ENCODE data around the gene CNPY4.
"Not testable (repeated sequence)": the region's sequence is repeated elsewhere in the genome, so short reads cannot be mapped to it uniquely, and the experiment has no call there.

Gene CNPY4

GRCh38 chr7:100124301-100125230 is 5.1 kb downstream of the CNPY4 start:
- no peak for TF ChIP-seq CTCF (IDR thresholded peaks at IDR 0.05; ENCODE audit: borderline replicate concordance, control extremely low read depth, extremely low read depth, insufficient read depth, missing control alignments)
- in situ Hi-C loops (cut with MboI; ENCODE audit: low sequenced_read_pairs, unreplicated experiment) = no loop called here
- DNase-seq (ENCODE audit: low spot score) = no peak

GRCh38 chr7:100126239-100126930 is 7.0 kb downstream of the CNPY4 start:
- in situ Hi-C loops (cut with MboI; ENCODE audit: low sequenced_read_pairs, unreplicated experiment) = no loop called here
- no peak for TF ChIP-seq CTCF (IDR thresholded peaks at IDR 0.05; ENCODE audit: borderline replicate concordance, control extremely low read depth, extremely low read depth, insufficient read depth, missing control alignments)
- no peak for DNase-seq (ENCODE audit: low spot score)

- in situ Hi-C loops (cut with MboI; ENCODE audit: low sequenced_read_pairs, unreplicated experiment) = no loop called here
Observed at GRCh38 chr7:100126931-100127865, 7.8 kb downstream of the CNPY4 start, which contains the start of gene MBLAC1. TSS of gene MBLAC1 (plus strand) at chr7:100126967. CDS start at chr7:100127396, 429 bp downstream.

GRCh38 chr7:100127866-100128636 is 8.6 kb downstream of the CNPY4 start:
- in situ Hi-C loops (cut with MboI; ENCODE audit: low sequenced_read_pairs, unreplicated experiment) = no loop called here
- TF ChIP-seq CTCF (IDR thresholded peaks at IDR 0.05; ENCODE audit: borderline replicate concordance, control extremely low read depth, extremely low read depth, insufficient read depth, missing control alignments) = no peak
- no peak for DNase-seq (ENCODE audit: low spot score)

More at GRCh38 chr7:100126931-100127865, 7.8 kb downstream of the CNPY4 start, which contains the start of gene MBLAC1:
- no peak for TF ChIP-seq CTCF (IDR thresholded peaks at IDR 0.05; ENCODE audit: borderline replicate concordance, control extremely low read depth, extremely low read depth, insufficient read depth, missing control alignments)
- peak; percentile 93 for DNase-seq (ENCODE audit: low spot score)

- in situ Hi-C loops (cut with MboI; ENCODE audit: low sequenced_read_pairs, unreplicated experiment) = no loop called here
- no peak for DNase-seq (ENCODE audit: low spot score)
- TF ChIP-seq CTCF (IDR thresholded peaks at IDR 0.05; ENCODE audit: borderline replicate concordance, control extremely low read depth, extremely low read depth, insufficient read depth, missing control alignments) = no peak
Observed at GRCh38 chr7:100128637-100128963, 9.2 kb downstream of the CNPY4 start.

GRCh38 chr7:100130220-100130607 is 10.8 kb downstream of the CNPY4 start:
- not testable (repeated sequence) for DNase-seq (ENCODE audit: low spot score)

More at GRCh38 chr7:100130220-100130607, 10.8 kb downstream of the CNPY4 start:
- in situ Hi-C loops (cut with MboI; ENCODE audit: low sequenced_read_pairs, unreplicated experiment) = loop anchor here (10.0 kb wide), 1 partner anchor 275 kb away; no protein-coding TSS in a partner anchor

All from GM13976 (cell line).